ENCODE data around the gene OR2A12. TPM values are rescaled to one million over a fixed set of nuclear protein-coding genes. Genes with fewer than 3 reads are reported as not detected.
"Not testable (repeated sequence)": the region's sequence is repeated elsewhere in the genome, so short reads cannot be mapped to it uniquely, and the experiment has no call there.

Gene OR2A12, protein sequence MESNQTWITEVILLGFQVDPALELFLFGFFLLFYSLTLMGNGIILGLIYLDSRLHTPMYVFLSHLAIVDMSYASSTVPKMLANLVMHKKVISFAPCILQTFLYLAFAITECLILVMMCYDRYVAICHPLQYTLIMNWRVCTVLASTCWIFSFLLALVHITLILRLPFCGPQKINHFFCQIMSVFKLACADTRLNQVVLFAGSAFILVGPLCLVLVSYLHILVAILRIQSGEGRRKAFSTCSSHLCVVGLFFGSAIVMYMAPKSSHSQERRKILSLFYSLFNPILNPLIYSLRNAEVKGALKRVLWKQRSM
- total RNA-seq: not detected
- long read RNA-seq: 0 reads

DNA sequence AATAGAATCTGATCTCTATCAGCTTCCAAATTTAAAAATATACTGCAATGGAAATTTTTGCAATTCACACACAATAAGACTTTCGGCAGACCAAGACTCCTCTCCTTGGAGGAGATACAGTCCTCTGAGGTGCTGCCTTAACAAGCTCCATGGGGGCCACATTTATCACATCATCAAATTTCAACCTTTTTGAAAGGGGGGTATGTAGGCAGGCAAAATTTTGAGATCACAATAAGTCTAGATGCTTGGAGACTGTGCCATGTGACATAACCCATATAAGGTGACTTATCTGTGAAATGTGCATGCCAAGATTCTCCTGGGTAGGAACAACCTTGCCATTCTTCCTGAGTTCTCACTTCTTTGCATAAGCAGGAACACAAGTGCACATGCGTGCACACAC is at the start of gene OR2A12:
Gene OR2A12 (plus strand): TSS at position 301 of the 400 bp plus-strand sequence. CDS start 8,830 bp downstream, outside the sequence.
- no peak for DNase-seq
- ATAC-seq (ENCODE audit: poor library complexity): no peak
- intact Hi-C loops (cut with DNase I): no loop called here

DNA sequence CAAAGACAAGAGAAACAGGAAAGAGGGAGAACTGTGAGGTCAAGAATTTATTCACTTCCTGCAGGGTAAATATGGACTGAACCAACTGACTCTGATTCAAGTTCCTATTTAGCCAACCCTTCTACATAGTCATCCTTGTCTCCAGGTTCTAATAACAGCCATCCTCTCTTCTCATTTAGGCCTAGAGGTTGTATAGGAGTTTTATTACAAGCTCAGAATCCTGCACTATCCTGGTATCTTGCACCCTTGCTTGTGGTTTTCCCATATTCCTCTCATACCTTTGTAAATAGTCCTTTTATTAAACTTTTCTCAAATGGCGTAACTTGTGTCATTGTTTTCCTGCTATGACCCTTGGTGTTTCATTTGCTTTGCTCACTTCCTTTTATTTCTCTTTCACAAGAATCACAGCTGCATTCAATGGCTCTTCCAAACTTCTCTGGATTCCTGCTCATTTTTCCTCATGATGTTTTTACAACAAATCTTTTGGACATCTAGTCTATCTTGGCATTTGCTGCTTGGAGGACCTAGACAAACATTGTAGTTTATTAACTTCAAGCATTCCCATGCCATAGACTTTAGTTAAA is 49.7 kb upstream of the OR2A12 start:
- ATAC-seq (ENCODE audit: poor library complexity): no peak
- intact Hi-C loops (cut with DNase I): no loop called here

DNA sequence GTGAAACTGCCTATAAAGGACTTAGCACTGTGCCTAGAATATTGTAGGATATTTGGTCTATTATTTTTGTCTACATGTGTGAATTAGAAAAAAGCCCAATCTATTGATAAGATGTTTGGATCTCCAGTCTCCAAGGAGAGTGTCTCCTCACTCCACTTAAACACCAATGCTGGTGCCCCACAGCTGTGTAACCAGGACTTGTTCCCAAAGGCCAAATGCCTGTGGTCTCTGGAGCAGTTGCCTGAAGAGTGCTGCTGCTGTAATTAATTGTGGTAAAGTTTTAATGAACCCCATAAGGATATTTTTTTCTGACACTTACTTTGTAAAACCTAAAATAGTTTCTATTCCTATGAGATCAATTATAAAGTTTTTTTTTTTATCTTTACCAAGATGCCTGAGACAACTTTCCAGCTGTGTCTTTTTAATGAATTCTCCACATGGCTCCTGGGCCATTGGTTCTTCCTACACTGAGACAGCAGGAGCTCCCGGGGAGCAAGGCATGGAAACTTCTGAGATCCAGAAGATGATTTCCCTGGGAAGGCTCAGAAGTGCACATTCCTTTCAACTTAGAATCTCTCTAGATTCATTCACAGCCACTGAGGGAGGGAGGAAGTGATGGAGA is 48.6 kb upstream of the OR2A12 start:
- DNase-seq (no peak), ATAC-seq (ENCODE audit: poor library complexity) (no peak)
- intact Hi-C loops (cut with DNase I): no loop called here

More for the DNA sequence above, 49.7 kb upstream of the OR2A12 start:
- DNase-seq: no peak

DNA sequence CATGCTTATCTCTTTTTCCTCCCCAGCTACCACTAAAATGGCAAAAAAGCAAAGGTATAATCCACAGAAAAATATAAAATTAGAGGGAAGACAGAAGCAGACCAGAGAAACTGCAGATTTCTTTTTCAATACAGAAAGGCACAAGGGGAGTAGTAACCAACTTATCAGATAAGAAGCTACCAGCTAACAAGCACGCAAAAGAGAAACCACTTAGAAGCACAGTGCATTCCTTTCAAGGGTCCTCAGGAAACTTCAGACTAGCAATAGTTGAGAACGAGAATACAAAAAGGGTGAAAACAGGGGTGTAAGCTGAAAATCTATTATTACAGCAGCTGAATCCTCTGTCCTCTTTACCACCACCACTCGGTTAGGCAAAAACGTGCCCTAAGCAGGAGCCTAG is 47.2 kb upstream of the OR2A12 start:
- ATAC-seq (ENCODE audit: poor library complexity): no peak
- DNase-seq: no peak
- intact Hi-C loops (cut with DNase I): no loop called here

DNA sequence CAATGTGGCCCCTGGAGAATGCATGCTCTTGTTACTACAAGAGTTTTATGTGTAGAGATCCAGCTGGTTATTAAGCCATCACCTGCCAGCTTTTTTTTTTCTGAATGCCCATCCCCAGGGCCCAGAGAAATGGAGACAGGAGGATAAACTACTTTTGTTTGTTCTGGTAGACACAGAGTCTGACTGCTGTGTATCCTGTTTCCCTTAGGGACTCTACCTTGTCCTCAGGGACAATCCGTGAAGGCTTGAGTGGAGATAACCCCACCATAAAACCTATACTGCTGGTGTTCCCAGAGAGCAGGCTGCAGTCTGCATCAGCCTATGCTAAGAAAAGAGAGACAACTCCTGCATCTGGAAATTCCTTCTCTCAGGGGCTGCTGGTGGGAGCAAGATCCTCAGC is 37.4 kb upstream of the OR2A12 start, which contains the start of gene OR2A5:
Gene OR2A5 (plus strand): TSS at position 301 of the 400 bp plus-strand sequence. CDS start 1,454 bp downstream, outside the sequence.
- intact Hi-C loops (cut with DNase I): no loop called here
- DNase-seq (no peak), ATAC-seq (ENCODE audit: poor library complexity) (no peak)

DNA sequence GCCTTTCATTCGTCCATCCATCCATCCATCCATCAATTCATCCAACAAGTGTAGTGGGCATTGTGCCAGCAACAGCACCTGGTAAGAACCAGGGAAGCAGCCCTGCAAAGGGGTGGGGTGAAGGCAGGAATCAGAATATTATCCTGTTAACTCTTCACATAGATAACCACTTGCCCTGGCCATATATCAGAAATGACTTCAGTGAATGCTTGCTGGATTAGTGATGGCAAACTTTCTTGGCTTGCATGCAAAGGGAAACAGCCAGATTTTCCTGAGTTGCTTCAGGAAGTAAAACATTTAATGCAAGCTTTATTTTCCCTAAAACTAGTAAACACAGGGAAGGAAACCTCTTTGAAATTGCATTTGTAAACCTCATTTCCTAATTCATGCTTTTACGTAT is 36.6 kb upstream of the OR2A12 start:
- intact Hi-C loops (cut with DNase I): no loop called here
- ATAC-seq (ENCODE audit: poor library complexity) (no peak), DNase-seq (no peak)

DNA sequence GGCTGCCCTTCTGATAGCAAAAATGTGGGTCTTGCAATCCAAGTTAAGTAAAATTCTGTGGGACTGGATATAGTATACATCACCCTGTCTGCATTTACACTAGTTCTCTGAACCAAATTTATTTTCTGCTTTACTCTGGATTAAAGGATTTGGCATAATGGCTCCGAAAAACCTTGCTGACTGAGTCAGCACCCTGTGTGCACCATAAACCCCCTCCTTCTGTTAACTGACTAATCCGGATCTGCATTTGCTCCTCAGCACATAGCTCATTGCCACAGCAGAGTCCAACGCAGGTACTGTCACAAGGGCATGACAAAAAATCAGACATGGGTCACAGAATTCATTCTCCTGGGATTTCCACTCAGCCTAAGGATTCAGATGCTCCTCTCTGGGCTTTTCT is 36.0 kb upstream of the OR2A12 start:
- intact Hi-C loops (cut with DNase I): no loop called here
- ATAC-seq (ENCODE audit: poor library complexity): no peak
- no peak for DNase-seq

DNA sequence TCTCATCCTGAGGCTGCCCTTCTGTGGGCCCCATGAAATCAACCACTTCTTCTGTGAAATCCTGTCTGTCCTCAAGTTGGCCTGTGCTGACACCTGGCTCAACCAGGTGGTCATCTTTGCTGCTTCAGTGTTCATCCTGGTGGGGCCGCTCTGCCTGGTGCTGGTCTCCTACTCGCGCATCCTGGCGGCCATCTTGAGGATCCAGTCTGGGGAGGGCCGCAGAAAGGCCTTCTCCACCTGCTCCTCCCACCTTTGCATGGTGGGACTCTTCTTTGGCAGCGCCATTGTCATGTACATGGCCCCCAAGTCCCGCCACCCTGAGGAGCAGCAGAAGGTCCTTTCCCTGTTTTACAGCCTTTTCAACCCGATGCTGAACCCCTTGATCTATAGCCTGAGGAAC is 35.2 kb upstream of the OR2A12 start:
- DNase-seq; intact Hi-C loops (cut with DNase I); ATAC-seq (ENCODE audit: poor library complexity): not testable (repeated sequence)

DNA sequence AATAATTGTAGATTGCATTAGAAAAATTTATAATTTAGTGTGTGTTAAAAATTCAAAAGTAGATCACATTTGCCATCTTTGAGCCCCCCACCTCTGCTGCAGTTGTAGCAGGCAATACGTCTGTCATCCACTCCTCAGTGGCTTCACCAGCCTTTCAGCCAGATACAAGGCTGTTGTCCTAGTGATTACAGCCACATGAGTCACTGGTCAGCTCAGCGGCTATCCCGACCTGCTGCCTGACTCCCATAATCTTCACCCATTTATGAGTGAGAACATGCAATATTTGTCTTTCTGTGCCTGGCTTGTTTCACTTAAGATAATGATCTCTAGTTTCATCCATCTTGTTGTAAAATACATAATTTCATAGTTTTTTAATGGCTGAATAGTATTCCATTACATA is 28.1 kb upstream of the OR2A12 start:
- no peak for ATAC-seq (ENCODE audit: poor library complexity)
- DNase-seq: no peak
- intact Hi-C loops (cut with DNase I): no loop called here

DNA sequence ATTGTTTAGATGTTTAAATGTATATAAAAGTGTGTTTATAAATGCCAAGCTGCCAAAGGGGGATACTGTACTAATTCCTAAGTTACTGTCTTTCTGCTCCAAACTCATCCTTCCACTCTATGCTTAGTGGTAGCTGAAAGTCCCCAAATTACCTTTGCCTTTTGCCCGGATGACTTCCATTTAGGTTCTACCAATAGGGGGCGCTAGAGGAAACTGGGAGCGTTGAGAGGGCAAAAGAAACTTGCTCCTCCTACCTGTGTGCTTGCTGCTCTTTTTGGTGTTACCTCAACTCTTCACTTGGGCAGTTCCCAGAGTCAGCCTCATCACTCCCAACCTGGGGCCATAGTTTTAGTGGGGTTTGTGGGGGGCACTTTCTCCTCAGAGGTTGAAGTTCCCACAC is 22.4 kb upstream of the OR2A12 start:
- DNase-seq: no peak
- ATAC-seq (ENCODE audit: poor library complexity): no peak
- intact Hi-C loops (cut with DNase I): no loop called here

DNA sequence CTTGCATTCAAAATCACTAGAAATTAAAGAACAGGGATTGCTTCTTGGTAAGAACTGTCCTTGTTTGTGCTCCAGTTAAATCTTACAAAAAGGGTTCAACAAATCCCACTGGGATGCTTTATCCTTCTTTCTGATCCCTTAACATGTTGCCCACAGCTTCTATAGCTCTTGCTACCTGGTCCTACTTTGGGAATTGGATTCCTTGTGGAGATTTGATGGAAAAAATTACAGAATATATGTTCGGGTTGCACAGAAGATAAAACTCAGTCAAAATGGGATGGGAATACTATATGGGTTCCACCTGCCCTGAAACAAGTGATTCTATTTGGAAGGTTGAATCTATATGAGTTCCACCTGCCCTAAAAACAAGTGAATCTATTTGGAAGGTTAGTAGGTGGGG is 16.6 kb upstream of the OR2A12 start, which contains the start of gene OR2A25:
Gene OR2A25 (plus strand): TSS at position 301 of the 400 bp plus-strand sequence. CDS start 4,409 bp downstream, outside the sequence.
- DNase-seq (no peak), ATAC-seq (ENCODE audit: poor library complexity) (no peak)
- intact Hi-C loops (cut with DNase I): no loop called here

DNA sequence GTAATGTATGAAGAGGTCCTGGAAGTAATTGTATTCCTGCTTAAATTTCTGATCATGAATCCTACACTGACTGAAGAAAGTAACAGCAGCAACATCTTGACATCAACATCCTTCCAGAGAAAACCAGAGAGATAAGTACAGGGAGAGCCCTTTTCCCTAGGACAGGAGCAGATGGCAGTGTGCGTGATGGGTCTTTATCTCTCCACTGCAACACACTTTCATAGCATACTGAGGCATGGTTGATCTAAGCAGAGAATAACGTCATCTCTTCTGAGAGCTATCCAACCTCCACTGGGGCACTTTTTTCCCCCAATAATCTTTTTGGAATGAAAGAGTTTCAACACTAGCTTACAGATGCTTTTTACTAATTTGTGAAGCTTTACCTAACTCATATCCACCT is 16.1 kb upstream of the OR2A12 start:
- DNase-seq (no peak), ATAC-seq (ENCODE audit: poor library complexity) (no peak)
- intact Hi-C loops (cut with DNase I): no loop called here

DNA sequence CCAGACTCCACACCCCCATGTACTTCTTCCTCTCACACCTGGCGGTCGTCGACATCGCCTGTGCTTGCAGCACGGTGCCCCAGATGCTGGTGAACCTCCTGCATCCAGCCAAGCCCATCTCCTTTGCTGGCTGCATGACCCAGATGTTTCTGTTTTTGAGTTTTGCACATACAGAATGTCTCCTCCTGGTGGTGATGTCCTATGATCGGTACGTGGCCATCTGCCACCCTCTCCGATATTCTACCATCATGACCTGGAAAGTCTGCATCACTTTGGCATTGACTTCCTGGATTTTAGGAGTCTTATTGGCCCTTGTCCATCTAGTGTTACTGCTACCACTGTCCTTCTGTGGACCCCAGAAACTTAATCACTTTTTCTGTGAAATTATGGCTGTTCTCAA is 11.7 kb upstream of the OR2A12 start:
- ATAC-seq (ENCODE audit: poor library complexity): no peak
- no peak for DNase-seq
- intact Hi-C loops (cut with DNase I): no loop called here

DNA sequence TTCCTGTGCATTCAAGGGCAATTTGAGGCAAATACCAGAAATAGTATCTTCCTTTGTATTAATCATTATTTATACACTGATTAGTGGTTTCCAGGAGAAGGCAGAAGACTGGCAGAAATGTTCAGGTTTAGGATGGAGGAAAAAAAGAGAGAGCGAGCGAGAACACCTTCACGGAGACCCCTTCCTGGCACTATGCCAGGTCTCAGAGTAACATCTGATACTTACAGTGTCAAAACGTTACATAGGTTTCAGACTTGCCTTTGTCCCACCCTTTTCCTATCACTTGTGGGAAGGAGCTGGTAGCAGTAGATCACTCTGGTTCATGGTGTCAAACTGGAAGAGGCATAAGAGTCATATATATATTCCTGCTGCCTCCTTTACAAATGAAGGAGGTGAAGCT is 652 bp downstream of the OR2A12 start:
- intact Hi-C loops (cut with DNase I): no loop called here
- ATAC-seq (ENCODE audit: poor library complexity): no peak
- DNase-seq: no peak

DNA sequence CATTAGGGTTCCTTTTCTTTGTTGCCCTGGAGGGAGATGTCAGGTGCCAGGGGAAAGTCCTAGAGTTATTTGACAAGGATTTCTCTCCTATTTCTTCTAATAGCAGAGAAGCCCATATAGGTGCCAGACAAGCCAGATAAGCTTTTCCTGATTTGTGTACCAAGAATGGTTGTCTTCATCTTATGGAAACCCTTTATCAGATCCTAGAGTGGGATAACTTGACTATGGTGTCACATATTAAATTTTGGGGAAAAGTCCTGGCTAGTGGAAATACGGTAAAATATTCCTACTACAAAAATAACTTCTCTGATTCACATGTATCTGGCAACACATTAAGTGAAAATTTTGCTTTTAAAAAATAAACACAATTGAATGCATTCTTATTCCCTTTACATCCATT is 1.2 kb downstream of the OR2A12 start:
- ATAC-seq (ENCODE audit: poor library complexity) (no peak), DNase-seq (no peak)
- intact Hi-C loops (cut with DNase I): no loop called here

DNA sequence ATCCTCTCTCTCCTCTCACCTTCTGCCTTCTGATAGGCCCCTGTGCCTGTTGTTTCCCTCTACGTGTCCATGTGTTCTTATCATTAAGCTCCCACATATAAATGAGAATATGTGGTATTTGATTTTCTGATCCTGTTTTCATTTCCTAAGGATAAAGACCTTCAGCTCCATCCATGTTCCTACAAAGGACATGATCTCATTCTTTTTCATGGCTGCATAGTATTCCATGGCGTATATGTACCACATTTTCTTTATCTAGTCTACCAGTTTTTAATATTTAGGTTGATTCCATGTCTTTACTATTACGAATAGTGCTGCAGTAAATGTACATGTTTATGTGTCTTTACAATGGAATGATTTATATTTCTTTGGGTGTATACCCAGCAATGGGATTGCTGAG is 4.6 kb downstream of the OR2A12 start:
- ATAC-seq (ENCODE audit: poor library complexity) (no peak), DNase-seq (no peak)
- intact Hi-C loops (cut with DNase I): no loop called here

DNA sequence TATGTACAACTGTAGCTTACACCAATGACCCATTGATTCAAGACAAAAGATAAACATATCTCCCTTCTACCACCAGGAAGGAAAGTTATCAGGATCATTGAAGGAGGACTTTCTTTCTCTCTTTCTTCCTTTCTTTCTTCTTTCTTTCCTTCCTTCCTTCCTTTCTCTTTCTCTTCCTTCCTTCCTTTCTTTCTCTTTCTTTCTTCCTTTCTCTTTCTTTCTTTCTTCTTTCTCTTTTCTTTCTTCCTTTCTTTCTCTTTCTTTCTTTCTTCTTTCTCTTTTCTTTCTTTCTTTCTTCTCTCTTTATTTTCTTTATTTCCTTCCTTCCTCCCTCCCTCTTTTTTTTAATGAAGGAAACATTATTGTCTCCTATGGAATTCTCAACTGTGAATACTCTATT is 12.7 kb downstream of the OR2A12 start:
- ATAC-seq (ENCODE audit: poor library complexity): no peak
- intact Hi-C loops (cut with DNase I): no loop called here
- DNase-seq: no peak

DNA sequence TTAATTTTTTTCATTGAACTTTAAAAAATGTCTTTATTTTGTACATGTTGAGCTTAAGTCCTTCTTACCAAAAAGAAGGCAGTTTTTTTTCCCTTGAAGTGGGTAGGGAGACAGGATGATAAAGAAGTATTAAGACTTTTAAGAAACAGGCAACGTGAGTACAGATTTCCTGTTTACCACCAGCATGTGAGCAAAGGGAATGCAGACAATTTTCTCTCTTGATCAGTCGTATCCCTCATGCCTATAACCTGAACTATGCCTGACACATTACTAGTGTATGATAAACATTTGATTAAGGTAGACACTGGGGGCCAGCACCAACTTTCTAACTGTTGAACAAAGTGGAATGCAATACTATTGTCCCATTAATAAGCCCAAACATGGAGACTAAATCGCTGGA is 14.5 kb downstream of the OR2A12 start:
- intact Hi-C loops (cut with DNase I): no loop called here
- no peak for ATAC-seq (ENCODE audit: poor library complexity)
- DNase-seq: no peak

DNA sequence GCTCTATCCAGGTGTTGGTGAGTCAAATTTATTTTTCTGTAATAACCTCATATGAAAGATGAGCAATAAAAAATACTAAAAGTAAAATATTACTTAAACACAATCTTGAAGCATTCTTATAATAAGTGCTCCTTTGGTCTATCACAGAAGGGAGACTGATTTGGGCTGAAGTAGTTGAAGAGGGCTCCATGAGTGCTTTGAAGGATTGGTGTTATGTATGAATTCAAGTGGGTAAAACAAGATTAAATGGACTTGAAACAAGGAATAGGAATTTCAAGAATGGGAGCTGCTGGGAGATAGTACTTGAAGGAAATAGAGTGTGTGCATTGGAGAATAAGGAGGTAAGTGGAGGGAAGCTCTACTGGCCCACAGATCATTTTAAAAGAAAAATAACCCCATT is 16.0 kb downstream of the OR2A12 start:
- DNase-seq (no peak), ATAC-seq (ENCODE audit: poor library complexity) (no peak)
- intact Hi-C loops (cut with DNase I): no loop called here

DNA sequence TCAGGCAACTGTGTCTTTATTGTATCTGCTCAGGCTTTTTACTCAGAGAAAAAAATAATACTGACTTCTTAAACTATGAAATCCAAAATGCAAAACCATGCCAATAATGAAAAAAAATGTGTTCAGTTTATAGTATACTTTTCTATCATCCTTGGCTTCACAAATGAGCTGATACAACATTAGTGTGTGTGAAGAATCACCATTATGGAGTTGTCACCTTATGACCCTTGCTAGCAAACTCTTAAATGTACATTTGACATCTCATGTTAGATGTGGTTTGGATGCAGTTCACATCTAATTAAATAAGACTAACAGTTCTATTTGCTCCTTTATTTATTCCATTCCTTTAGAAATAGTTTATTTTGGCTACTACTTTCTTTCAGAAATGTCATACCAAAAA is 19.1 kb downstream of the OR2A12 start:
- intact Hi-C loops (cut with DNase I): no loop called here
- DNase-seq: no peak
- no peak for ATAC-seq (ENCODE audit: poor library complexity)

Measured in Right ventricle myocardium superior (tissue), 1 donor.